ENCODE results near the gene GIGYF2.

- TF ChIP-seq CTCF (IDR thresholded peaks at IDR 0.05): no peak
- no peak for TF ChIP-seq POLR2A (IDR thresholded peaks at IDR 0.05)
Observed at GRCh38 chr2:232772531-232772930, 75.4 kb downstream of the GIGYF2 start.
